Measurements from ENCODE around the gene HHIP.

DNA sequence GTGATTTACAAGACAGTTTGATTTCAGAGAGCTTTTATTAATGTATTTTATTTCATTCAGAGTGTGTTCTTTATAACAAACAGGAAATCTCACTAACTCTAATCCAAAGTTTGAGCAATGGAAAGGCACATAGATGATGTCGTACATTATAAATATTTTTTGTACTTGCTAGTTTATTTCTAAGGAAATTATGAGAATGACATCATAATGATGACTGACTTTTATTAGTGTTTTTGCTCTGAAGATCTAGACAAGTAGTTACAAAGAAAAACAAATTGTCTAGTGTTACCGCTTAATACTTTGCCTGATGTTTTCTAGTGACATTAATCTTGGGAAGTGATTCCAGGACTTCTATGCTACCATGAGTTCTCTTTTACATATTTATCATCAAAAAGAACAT lies 43.2 kb downstream of the HHIP start:
- TF ChIP-seq CTCF (IDR thresholded peaks at IDR 0.05) (no peak), POLR2A (IDR thresholded peaks at IDR 0.05) (no peak)
